Mucosa of gallbladder (tissue), 1 donor: ENCODE data around the gene IL1RAPL1. TPM values are rescaled to one million over a fixed set of nuclear protein-coding genes. Genes with fewer than 3 reads are reported as not detected.
"Not testable (repeated sequence)": the region's sequence is repeated elsewhere in the genome, so short reads cannot be mapped to it uniquely, and the experiment has no call there.

Experiments
- DNase-seq: peaks from one replicate; pipeline ENCODE4 v3.0.0-alpha.2; 2020; ENCODE audit warnings: low spot score
- total RNA-seq: library from RNA; stranded (reverse); gene quantifications from one replicate; pipeline ENCODE4 v1.2.1, GENCODE V29; 2021
- donor health status: DM: no; HTN: no; CAD: no.

IL1RAPL1 gene
- total RNA-seq, 1 donor from 2014 or later = 0.29 TPM

- DNase-seq = no peak
Observed at GRCh38 chrX:28628120-28628519, 40.9 kb downstream of the IL1RAPL1 start.

DNA sequence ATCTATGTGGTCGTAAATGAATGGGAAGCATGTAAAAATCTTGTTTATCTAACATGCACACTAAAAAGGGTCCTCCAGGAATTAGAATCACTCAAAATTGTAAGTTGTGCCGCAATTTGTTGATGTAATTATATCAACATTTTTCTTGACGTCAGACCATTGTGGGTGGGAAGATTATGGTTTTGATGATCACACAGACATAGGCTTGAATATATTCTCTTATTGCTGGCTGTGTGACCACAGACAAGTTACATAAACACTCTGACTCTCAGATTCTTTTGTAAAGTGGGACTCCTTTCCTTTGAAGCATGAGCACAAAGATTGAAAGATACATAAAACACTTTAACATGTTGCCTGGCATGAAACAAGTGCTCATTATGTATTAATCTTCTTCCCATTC is 51.5 kb downstream of the IL1RAPL1 start:
- no peak for DNase-seq

DNA sequence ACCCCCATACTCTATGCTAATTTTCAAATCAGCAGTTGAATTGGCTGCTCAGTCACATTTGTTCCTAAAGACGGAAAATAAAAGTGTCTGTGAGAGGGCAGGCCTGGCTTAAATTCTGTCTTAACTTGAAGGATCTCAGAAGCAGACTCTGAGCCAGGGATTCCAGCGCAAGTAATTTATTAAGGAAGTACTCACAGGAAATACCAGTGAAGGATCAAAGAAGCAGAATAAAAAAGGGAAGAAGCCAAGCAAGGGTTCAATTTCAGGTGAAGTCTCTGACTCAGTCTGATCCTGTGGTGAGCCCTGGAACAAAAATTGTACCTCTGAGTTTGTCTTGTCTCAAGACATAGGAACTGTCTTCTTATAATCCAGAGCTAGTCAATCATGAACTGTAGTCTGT is 52.2 kb downstream of the IL1RAPL1 start:
- DNase-seq = no peak

DNA sequence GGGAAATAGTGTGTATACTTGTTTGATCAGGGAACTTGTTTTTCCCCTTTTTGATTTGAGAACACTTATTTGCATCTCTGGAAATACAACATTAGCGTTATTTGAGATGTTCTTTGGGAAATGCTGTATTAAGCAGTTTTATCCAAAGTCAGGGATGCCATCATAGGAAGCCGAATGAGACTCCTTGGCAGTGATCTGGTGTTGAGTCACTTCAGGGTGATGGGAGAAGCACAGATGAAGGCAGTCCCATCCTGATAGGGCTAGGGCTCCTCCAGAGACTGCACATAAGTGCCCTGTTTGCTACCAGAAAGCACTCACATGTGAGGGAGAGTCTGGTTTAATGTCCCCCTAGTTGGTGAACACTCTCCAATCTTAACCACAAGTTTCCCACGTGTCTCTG is 62.3 kb downstream of the IL1RAPL1 start:
- no peak for DNase-seq

DNA sequence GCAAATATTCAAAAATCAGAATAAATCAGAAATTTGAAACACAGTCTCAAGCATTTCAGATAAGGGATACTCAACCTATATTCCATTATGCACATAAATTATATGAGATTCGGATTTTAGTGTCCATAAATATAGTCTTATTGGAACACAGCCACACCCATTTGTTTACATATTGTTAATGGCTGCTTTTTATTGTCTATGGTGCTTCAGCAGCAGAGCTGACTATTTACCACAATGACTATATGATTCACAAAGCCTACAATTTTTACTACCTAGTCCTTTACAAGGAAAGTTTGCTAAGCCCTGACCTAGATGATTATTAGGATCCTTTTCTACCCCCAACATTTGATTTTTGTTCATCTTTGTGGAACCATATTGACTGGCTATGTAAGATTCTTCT is 63.9 kb downstream of the IL1RAPL1 start:
- DNase-seq = no peak

GRCh38 chrX:28659269-28659668 is 72.0 kb downstream of the IL1RAPL1 start:
- DNase-seq = no peak

- no peak for DNase-seq
Observed at GRCh38 chrX:28665778-28666177, 78.5 kb downstream of the IL1RAPL1 start.

GRCh38 chrX:28668303-28668702 is 81.1 kb downstream of the IL1RAPL1 start:
- no peak for DNase-seq

DNA sequence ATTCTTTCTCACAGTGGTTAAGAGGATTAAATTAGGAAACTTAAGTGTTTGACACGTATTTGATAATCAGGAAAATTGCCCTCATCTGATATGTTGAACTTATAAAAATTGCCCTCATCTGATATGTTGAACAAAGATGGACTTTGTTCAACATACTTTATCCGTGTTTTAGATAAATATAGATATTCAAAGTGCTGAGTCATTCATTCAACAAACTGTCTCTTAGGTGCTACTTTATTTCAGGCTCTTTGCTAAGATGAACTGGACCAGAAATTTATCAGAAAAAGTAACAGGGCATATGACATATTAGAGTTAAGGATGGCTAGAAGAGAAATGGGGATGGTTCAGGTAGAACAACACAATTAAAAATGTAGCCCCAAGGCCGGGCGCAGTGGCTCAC is 81.7 kb downstream of the IL1RAPL1 start:
- DNase-seq = no peak

- DNase-seq = no peak
Observed at GRCh38 chrX:28670074-28670473, 82.8 kb downstream of the IL1RAPL1 start.

- no peak for DNase-seq
Observed at GRCh38 chrX:28675173-28675572, 87.9 kb downstream of the IL1RAPL1 start.

DNA sequence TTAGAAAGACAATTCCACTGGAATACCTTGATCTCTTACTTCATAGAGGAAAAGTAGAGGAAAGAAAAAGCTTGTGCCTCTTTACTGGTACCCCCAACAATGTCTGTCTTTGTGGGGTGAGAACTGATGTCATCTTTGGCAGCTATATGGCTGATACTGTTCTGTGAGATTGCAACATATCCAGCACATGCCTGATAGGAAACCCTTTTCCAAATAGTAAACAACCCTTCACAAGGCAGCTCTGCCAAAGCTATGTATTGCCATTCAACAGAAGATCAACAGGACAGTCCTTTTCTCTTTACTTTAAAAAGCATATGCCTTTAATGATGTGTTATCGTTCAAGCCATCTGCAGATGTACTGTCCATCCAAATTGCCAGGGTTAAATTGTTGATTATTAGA is 105.9 kb downstream of the IL1RAPL1 start:
- no peak for DNase-seq

DNA sequence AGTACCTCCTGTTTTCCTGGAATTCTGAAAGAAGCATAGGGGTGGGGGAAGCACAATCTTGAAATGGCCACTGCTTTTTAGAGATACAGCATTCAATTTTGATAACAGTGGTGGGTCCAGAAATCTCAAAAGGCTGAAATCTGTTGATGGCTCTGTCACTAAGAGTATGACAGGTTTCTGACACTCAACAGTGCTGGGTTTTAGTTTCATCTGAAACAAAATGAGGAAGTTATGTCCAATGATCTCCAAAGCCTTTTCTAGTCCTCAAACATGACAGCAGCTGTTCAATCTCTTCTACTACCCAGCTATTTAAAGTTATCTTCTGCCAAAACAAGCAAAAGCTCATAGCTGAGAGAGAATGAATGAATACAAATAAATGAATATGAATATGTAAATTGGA is 110.5 kb downstream of the IL1RAPL1 start:
- DNase-seq = no peak

DNA sequence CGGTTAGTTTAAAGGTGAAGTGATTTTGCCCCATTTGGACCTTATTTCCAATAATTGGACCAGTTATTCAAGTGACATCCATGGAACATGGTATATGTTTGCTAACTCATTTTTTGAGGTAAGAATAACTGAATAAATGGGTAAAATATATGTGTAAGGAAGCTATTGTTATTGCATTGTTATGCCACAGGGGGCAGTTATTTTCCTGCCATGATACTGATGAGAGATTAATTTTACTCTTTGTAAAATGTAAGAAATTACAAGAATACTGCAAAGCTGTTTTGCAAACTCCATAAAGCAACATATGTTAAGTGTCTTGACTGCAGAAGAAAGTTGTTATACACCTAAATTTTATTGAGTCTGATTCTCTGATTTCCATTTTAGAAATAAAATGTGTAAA is 114.0 kb downstream of the IL1RAPL1 start:
- DNase-seq = no peak

GRCh38 chrX:28706964-28707363 is 119.7 kb downstream of the IL1RAPL1 start:
- DNase-seq = no peak

- no peak for DNase-seq
Observed at GRCh38 chrX:28709421-28709820, 122.2 kb downstream of the IL1RAPL1 start.

GRCh38 chrX:28717864-28718263 is 130.6 kb downstream of the IL1RAPL1 start:
- no peak for DNase-seq

DNA sequence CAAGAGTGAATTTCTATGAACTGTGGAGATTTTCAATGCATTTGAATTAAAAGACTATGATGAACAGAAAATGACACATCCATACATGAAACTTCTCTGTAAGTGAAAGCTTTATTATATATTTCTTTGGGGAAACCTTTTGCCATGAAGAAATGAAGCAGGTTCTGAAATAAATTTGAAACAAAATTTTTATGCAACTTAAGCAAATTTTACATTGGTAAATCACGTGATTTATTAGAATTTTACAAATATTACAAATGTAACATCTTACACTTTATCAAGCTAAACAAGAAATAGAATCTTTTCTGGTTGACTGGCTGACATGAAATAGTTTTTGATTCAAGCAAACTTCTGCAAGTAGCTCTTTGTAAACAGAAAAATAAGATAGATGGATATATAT is 131.2 kb downstream of the IL1RAPL1 start:
- DNase-seq = no peak

DNA sequence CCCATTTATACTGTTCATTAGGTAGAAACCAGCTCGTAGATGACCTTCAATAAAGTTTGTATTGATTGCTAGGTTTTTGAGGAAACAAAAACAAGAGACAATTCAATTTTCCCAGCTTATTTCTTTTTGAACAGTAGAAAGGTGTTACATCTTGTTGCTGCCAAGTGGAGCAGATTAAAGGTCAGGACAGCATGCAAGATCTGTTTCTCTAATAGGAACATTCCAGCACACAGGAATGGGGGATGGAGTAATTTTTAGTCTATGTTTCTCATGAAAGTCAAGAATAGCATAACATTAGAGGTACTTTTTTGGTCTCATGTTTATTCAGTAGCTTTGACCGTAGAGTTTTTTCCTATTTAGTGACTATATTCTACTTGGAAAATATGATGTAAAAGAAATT is 132.4 kb downstream of the IL1RAPL1 start:
- DNase-seq = no peak

DNA sequence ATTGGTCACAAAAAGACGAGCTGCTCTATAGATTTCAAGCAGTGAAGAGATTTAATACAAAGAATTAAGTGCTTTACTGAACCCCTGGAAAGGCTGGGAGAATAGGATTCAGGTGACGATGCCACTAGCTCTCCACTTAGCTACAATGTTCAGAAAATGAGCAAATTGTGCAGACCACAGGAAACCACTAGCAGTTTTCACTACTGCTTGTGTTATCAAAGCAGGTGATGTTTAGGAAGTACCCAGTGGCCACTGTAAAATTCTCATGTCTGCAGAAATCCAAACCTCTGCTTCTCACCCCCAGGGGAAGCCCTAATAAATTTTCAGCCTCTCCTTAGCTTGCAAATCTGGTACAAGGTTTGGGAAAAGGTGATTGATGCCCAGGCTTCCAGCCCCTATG is 165.1 kb downstream of the IL1RAPL1 start:
- no peak for DNase-seq

GRCh38 chrX:28756175-28756574 is 168.9 kb downstream of the IL1RAPL1 start:
- no peak for DNase-seq

GRCh38 chrX:28756647-28757046 is 169.4 kb downstream of the IL1RAPL1 start:
- DNase-seq = no peak

GRCh38 chrX:28757290-28757689 is 170.0 kb downstream of the IL1RAPL1 start:
- no peak for DNase-seq

DNA sequence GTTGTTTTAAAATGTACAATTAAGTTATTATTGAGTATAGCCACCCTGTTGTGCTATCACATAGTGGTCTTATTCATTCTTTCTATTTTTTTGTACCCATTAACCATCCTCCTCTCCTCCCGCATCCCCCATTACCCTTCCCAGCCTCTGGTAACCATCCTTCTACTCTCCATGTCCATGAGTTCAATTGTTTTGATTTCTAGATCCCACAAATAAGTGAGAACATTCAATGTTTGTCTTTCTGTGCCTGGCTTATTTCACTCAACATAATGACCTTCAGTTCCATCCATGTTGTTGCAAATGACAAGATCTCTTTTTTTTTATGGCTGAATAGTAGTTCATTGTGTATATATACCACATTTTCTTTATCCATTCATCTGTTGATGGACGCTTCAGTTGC is 179.3 kb downstream of the IL1RAPL1 start:
- not testable (repeated sequence) for DNase-seq

- no peak for DNase-seq
Observed at GRCh38 chrX:28773807-28774206, 186.6 kb downstream of the IL1RAPL1 start.
